ENCODE measurements around the gene FMR1NB. TPM values are rescaled to one million over a fixed set of nuclear protein-coding genes. Genes with fewer than 3 reads are reported as not detected.

The FMR1NB gene
- total RNA-seq, 1 experiment from 2014 or later: not detected

GRCh38 chrX:147958291-147958690 is 22.8 kb upstream of the FMR1NB start:
- H3K9me3 Mint-ChIP-seq: peaks cover 53 to 75% of the 10 kb centered on the region in 2 experiments

More at GRCh38 chrX:147958291-147958690, 22.8 kb upstream of the FMR1NB start:
- Histone ChIP-seq H3K4me2 (ENCODE audit: insufficient read depth, insufficient read length, low read length) (no peak overlapping the region), H3K9me3 (ENCODE audit: control insufficient read depth, low read depth, low read length) (peaks cover 42% of the 10 kb centered on the region), H4K20me1 (ENCODE audit: control insufficient read depth, insufficient read depth, insufficient read length) (no peaks in the 10 kb centered on the region), H2BK15ac (ENCODE audit: low read depth, low read length) (no peak overlapping the region), H4K5ac (ENCODE audit: insufficient read length, low read depth, low read length) (no peak overlapping the region), H4K8ac (replicated peaks; ENCODE audit: insufficient read length, low read depth, low read length) (no peak overlapping the region), H3K56ac (ENCODE audit: insufficient read length, low read depth, low read length) (no peak overlapping the region), H3T11ph (ENCODE audit: low read length) (no peak overlapping the region), H4K91ac (ENCODE audit: insufficient read length, low read depth, low read length) (no peak overlapping the region), H3K9ac (ENCODE audit: extremely low read depth, insufficient read length, low read length) (no peak overlapping the region), H2BK120ac (ENCODE audit: low read depth, low read length, poor library complexity, severe bottlenecking) (no peak overlapping the region), H2BK20ac (ENCODE audit: low read depth, low read length, poor library complexity, severe bottlenecking) (no peak overlapping the region), H3K18ac (ENCODE audit: insufficient read length, low read depth, low read length) (no peak overlapping the region), H3K4me1 (ENCODE audit: insufficient read depth, low read length) (no peaks in the 10 kb centered on the region), H3K14ac (ENCODE audit: insufficient read depth, low read length) (no peak overlapping the region), H3K23ac (ENCODE audit: insufficient read length, low read depth, low read length) (no peak overlapping the region), H2BK12ac (ENCODE audit: insufficient read length, low read depth, low read length) (no peak overlapping the region), H3K79me1 (ENCODE audit: insufficient read depth, low read depth, low read length, poor library complexity, severe bottlenecking) (no peaks in the 10 kb centered on the region), H3K27ac (ENCODE audit: insufficient read length, low read depth, low read length) (no peak overlapping the region), H2AK5ac (ENCODE audit: insufficient read length, low read length) (no peak overlapping the region), H3K23me2 (ENCODE audit: insufficient read length, low read depth, low read length, poor library complexity, severe bottlenecking) (no peaks in the 10 kb centered on the region), H3K27me3 (ENCODE audit: insufficient read depth, low read length) (no peaks in the 10 kb centered on the region), H2AFZ (ENCODE audit: low read length) (no peak overlapping the region), H3K4ac (ENCODE audit: low read depth, low read length) (no peak overlapping the region), H2BK5ac (ENCODE audit: insufficient read length, low read length) (no peak overlapping the region), H3K79me2 (ENCODE audit: insufficient read depth, low read length) (no peaks in the 10 kb centered on the region)
- Mint-ChIP-seq H3K27ac (no peak overlapping the region), H3K27me3 (ENCODE audit: low read depth) (no peaks in the 10 kb centered on the region; the same call in 1 of the 2 replicates), H3K36me3 (ENCODE audit: insufficient read depth in 1 of 3, low read depth in 3 of 3) (no peaks in the 10 kb centered on the region; a peak in 2 of 7 replicates), H3K4me1 (no peaks in the 10 kb centered on the region), H3K4me3 (no peak overlapping the region)
- WGBS (ENCODE audit: extremely low coverage, insufficient read length, low lambda C conversion rate): no CpG with 5 or more reads among the region's 1 CpG
- no peak for DNase-seq
- no peak for TF ChIP-seq CTCF (conservative IDR thresholded peaks at IDR 0.05)

Measured in H9 (cell line).